ENCODE measurements around the gene SLC30A2. TPM values are rescaled to one million over a fixed set of nuclear protein-coding genes. Genes with fewer than 3 reads are reported as not detected.

SLC30A2 gene
- total RNA-seq, 2 donors from 2014 or later = not detected

GRCh38 chr1:26044414-26044813 lies 1.5 kb downstream of the SLC30A2 start:
- Mint-ChIP-seq H3K27me3 (peaks cover 58% of the 10 kb centered on the region), H3K4me1 (peaks cover 4% of the 10 kb centered on the region), H3K4me3 (no peak overlapping the region), H3K27ac (no peak overlapping the region), H3K36me3 (ENCODE audit: low read depth) (peaks cover 6% of the 10 kb centered on the region)
- ATAC-seq (no peak), DNase-seq (no peak)
- no peaks in the 10 kb centered on the region for H3K9me3 ChIP-seq (ENCODE audit: control insufficient read depth, low read length, poor library complexity, severe bottlenecking)

GRCh38 chr1:26043765-26044164 lies 2.2 kb downstream of the SLC30A2 start:
- Mint-ChIP-seq H3K4me3 (no peak overlapping the region), H3K36me3 (ENCODE audit: low read depth) (peaks cover 6% of the 10 kb centered on the region), H3K27ac (no peak overlapping the region), H3K27me3 (peaks cover 52% of the 10 kb centered on the region), H3K4me1 (peaks cover 4% of the 10 kb centered on the region)
- no peaks in the 10 kb centered on the region for H3K9me3 ChIP-seq (ENCODE audit: control insufficient read depth, low read length, poor library complexity, severe bottlenecking)
- DNase-seq (no peak), ATAC-seq (no peak)

- DNase-seq (no peak), ATAC-seq (no peak)
- H3K36me3 Mint-ChIP-seq (ENCODE audit: low read depth) = peaks cover 6% of the 10 kb centered on the region
- peaks cover 4% of the 10 kb centered on the region for H3K4me1 Mint-ChIP-seq
- no peak overlapping the region for H3K4me3 Mint-ChIP-seq
- H3K27ac Mint-ChIP-seq = no peak overlapping the region
- H3K9me3 ChIP-seq (ENCODE audit: control insufficient read depth, low read length, poor library complexity, severe bottlenecking) = no peaks in the 10 kb centered on the region
- peaks cover 35% of the 10 kb centered on the region for H3K27me3 Mint-ChIP-seq
These were observed 3.9 kb downstream of the SLC30A2 start for GRCh38 chr1:26041978-26042377.

GRCh38 chr1:26041401-26041800 lies 4.5 kb downstream of the SLC30A2 start:
- Mint-ChIP-seq H3K4me1 (peaks cover 4% of the 10 kb centered on the region), H3K36me3 (ENCODE audit: low read depth) (peaks cover 6% of the 10 kb centered on the region), H3K27me3 (peaks cover 37% of the 10 kb centered on the region), H3K27ac (no peak overlapping the region), H3K4me3 (no peak overlapping the region)
- H3K9me3 ChIP-seq (ENCODE audit: control insufficient read depth, low read length, poor library complexity, severe bottlenecking) = no peaks in the 10 kb centered on the region
- DNase-seq (no peak), ATAC-seq (no peak)

- peaks cover 12% of the 10 kb centered on the region for H3K4me1 Mint-ChIP-seq
- DNase-seq (no peak), ATAC-seq (no peak)
- H3K27ac Mint-ChIP-seq = no peak overlapping the region
- H3K27me3 Mint-ChIP-seq = peaks cover 32% of the 10 kb centered on the region
- H3K36me3 Mint-ChIP-seq (ENCODE audit: low read depth) = no peaks in the 10 kb centered on the region
- no peak overlapping the region for H3K4me3 Mint-ChIP-seq
- no peaks in the 10 kb centered on the region for H3K9me3 ChIP-seq (ENCODE audit: control insufficient read depth, low read length, poor library complexity, severe bottlenecking)
These were observed 7.0 kb downstream of the SLC30A2 start for GRCh38 chr1:26038904-26039303.

GRCh38 chr1:26038477-26038876 lies 7.4 kb downstream of the SLC30A2 start:
- DNase-seq = no peak
- Mint-ChIP-seq H3K27ac (no peak overlapping the region), H3K36me3 (ENCODE audit: low read depth) (no peaks in the 10 kb centered on the region), H3K27me3 (peaks cover 28% of the 10 kb centered on the region), H3K4me3 (peak overlapping the region; percentile 25), H3K4me1 (peaks cover 12% of the 10 kb centered on the region)
- ATAC-seq = no peak
- no peaks in the 10 kb centered on the region for H3K9me3 ChIP-seq (ENCODE audit: control insufficient read depth, low read length, poor library complexity, severe bottlenecking)

- ATAC-seq = no peak
- Mint-ChIP-seq H3K4me3 (no peak overlapping the region), H3K4me1 (peaks cover 12% of the 10 kb centered on the region), H3K36me3 (ENCODE audit: low read depth) (no peaks in the 10 kb centered on the region), H3K27me3 (peaks cover 24% of the 10 kb centered on the region), H3K27ac (no peak overlapping the region)
- DNase-seq = no peak
- no peaks in the 10 kb centered on the region for H3K9me3 ChIP-seq (ENCODE audit: control insufficient read depth, low read length, poor library complexity, severe bottlenecking)
These were observed 8.0 kb downstream of the SLC30A2 start for GRCh38 chr1:26037904-26038303.

GRCh38 chr1:26036756-26037281 lies 9.1 kb downstream of the SLC30A2 start:
- Mint-ChIP-seq H3K4me1 (peaks cover 12% of the 10 kb centered on the region), H3K4me3 (peak overlapping the region; percentile 21), H3K36me3 (ENCODE audit: low read depth) (no peaks in the 10 kb centered on the region), H3K27ac (no peak overlapping the region), H3K27me3 (peaks cover 24% of the 10 kb centered on the region)
- DNase-seq (no peak), ATAC-seq (no peak)
- no peaks in the 10 kb centered on the region for H3K9me3 ChIP-seq (ENCODE audit: control insufficient read depth, low read length, poor library complexity, severe bottlenecking)

GRCh38 chr1:26035959-26036755 lies 9.8 kb downstream of the SLC30A2 start:
- H3K27me3 Mint-ChIP-seq = peaks cover 22% of the 10 kb centered on the region
- H3K9me3 ChIP-seq (ENCODE audit: control insufficient read depth, low read length, poor library complexity, severe bottlenecking) = no peaks in the 10 kb centered on the region
- H3K4me1 Mint-ChIP-seq = peaks cover 12% of the 10 kb centered on the region
- H3K36me3 Mint-ChIP-seq (ENCODE audit: low read depth) = no peaks in the 10 kb centered on the region
- ATAC-seq (peak; percentile 75), DNase-seq (peak; percentile 66 to 78 (median 73))
- peak overlapping the region; percentile 92 for H3K27ac Mint-ChIP-seq
- H3K4me3 Mint-ChIP-seq = peak overlapping the region; percentile 94

GRCh38 chr1:26035203-26035958 lies 10.5 kb downstream of the SLC30A2 start:
- peaks cover 12% of the 10 kb centered on the region for H3K4me1 Mint-ChIP-seq
- H3K27me3 Mint-ChIP-seq = peaks cover 30% of the 10 kb centered on the region
- no peaks in the 10 kb centered on the region for H3K36me3 Mint-ChIP-seq (ENCODE audit: low read depth)
- peak; percentile 97 for ATAC-seq
- H3K9me3 ChIP-seq (ENCODE audit: control insufficient read depth, low read length, poor library complexity, severe bottlenecking) = no peaks in the 10 kb centered on the region
- H3K27ac Mint-ChIP-seq = peak overlapping the region; percentile 92
- DNase-seq = peak; percentile 80 to 90 (median 89)
- peak overlapping the region; percentile 94 for H3K4me3 Mint-ChIP-seq

- ATAC-seq = no peak
- H3K27ac Mint-ChIP-seq = peak overlapping the region; percentile 92
- DNase-seq = no peak
These were observed 11.3 kb downstream of the SLC30A2 start for GRCh38 chr1:26034504-26035202.

GRCh38 chr1:26032656-26033357 lies 13.1 kb downstream of the SLC30A2 start:
- ATAC-seq (no peak), DNase-seq (no peak)
- Mint-ChIP-seq H3K27ac (no peak overlapping the region), H3K27me3 (peaks cover 30% of the 10 kb centered on the region), H3K36me3 (ENCODE audit: low read depth) (no peaks in the 10 kb centered on the region), H3K4me1 (peaks cover 13% of the 10 kb centered on the region), H3K4me3 (no peak overlapping the region)
- H3K9me3 ChIP-seq (ENCODE audit: control insufficient read depth, low read length, poor library complexity, severe bottlenecking) = no peaks in the 10 kb centered on the region

More at GRCh38 chr1:26034504-26035202, 11.3 kb downstream of the SLC30A2 start:
- peaks cover 30% of the 10 kb centered on the region for H3K27me3 Mint-ChIP-seq
- H3K4me3 Mint-ChIP-seq = peak overlapping the region; percentile 94
- H3K4me1 Mint-ChIP-seq = peaks cover 12% of the 10 kb centered on the region
- H3K9me3 ChIP-seq (ENCODE audit: control insufficient read depth, low read length, poor library complexity, severe bottlenecking) = no peaks in the 10 kb centered on the region
- no peaks in the 10 kb centered on the region for H3K36me3 Mint-ChIP-seq (ENCODE audit: low read depth)
